GM08714 (cell line): Measurements from ENCODE around the gene PARP6.

Experiments used
- H3K4me3 ChIP-seq: fragments of 200-500 bp; sonication (Bioruptor generic); 2 replicates; pipeline ENCODE4 v1.5.1; 2014; ENCODE audit warnings: mild to moderate bottlenecking, low read length, inconsistent platforms
- ZNF274 ChIP-seq: IDR thresholded peaks from 2 replicates; pipeline ENCODE4 v1.6.1; 2012; ENCODE audit warnings: mild to moderate bottlenecking, low read depth, low read length

PARP6 gene

GRCh38 chr15:72272213-72272996 lies at the start of gene PARP6:
Gene PARP6 (minus strand): TSS chr15:72272554. CDS start chr15:72267477, 5,077 bp downstream.
- no peak for TF ChIP-seq ZNF274
- peak within 1 kb of the TSS; percentile 95 for H3K4me3 ChIP-seq

GRCh38 chr15:72319985-72320671 lies 47.8 kb upstream of the PARP6 start, which contains the start of gene CELF6:
Gene CELF6 (minus strand): TSS chr15:72320157. CDS start chr15:72319874, 283 bp downstream.
- TF ChIP-seq ZNF274, result no peak
- peak within 1 kb of the TSS; percentile 50; the same call in 1 of the 2 replicates for H3K4me3 ChIP-seq

GRCh38 chr15:72319360-72319984 lies 47.1 kb upstream of the PARP6 start:
- TF ChIP-seq ZNF274, result no peak
- H3K4me3 ChIP-seq, result no peak overlapping the region

- H3K4me3 ChIP-seq, result no peak overlapping the region
- TF ChIP-seq ZNF274, result no peak
These were observed 46.1 kb upstream of the PARP6 start for GRCh38 chr15:72318408-72318942.

- TF ChIP-seq ZNF274, result no peak
- H3K4me3 ChIP-seq, result no peak overlapping the region
These were observed 43.5 kb upstream of the PARP6 start for GRCh38 chr15:72315706-72316370.

- TF ChIP-seq ZNF274, result no peak
- no peak overlapping the region for H3K4me3 ChIP-seq
These were observed 41.5 kb upstream of the PARP6 start for GRCh38 chr15:72313881-72314280.

GRCh38 chr15:72313448-72313840 lies 41.1 kb upstream of the PARP6 start:
- no peak for TF ChIP-seq ZNF274
- no peak overlapping the region for H3K4me3 ChIP-seq

- no peak for TF ChIP-seq ZNF274
- H3K4me3 ChIP-seq, result no peak overlapping the region
These were observed 40.5 kb upstream of the PARP6 start for GRCh38 chr15:72312605-72313447.

GRCh38 chr15:72307026-72307425 lies 34.7 kb upstream of the PARP6 start:
- TF ChIP-seq ZNF274, result no peak
- H3K4me3 ChIP-seq, result no peak overlapping the region

GRCh38 chr15:72306211-72306785 lies 33.9 kb upstream of the PARP6 start:
- H3K4me3 ChIP-seq, result no peak overlapping the region
- TF ChIP-seq ZNF274, result no peak

GRCh38 chr15:72304596-72304995 lies 32.2 kb upstream of the PARP6 start:
- TF ChIP-seq ZNF274, result no peak

GRCh38 chr15:72302955-72303354 lies 30.6 kb upstream of the PARP6 start:
- TF ChIP-seq ZNF274, result no peak
- no peak overlapping the region for H3K4me3 ChIP-seq

More at GRCh38 chr15:72304596-72304995, 32.2 kb upstream of the PARP6 start:
- no peak overlapping the region for H3K4me3 ChIP-seq
